Activated T-cell treated with anti-CD3 and anti-CD28 coated beads for 24 hours (primary cell): Measurements from ENCODE around the gene TEX44.
A peak's percentile ranks its signal among the peaks of the same experiment; 100 is the strongest.
"Not testable (repeated sequence)": the region's sequence is repeated elsewhere in the genome, so short reads cannot be mapped to it uniquely, and the experiment has no call there.

ENCODE experiments used
- DNase-seq: peaks from one replicate; pipeline ENCODE4 v3.0.0-alpha.2; 2020; ENCODE audit warnings: low read depth

TEX44 gene

GRCh38 chr2:231571661-231572191 is 20.9 kb upstream of the TEX44 start:
- no peak for DNase-seq

- no peak for DNase-seq
These were observed 19.6 kb upstream of the TEX44 start for GRCh38 chr2:231573096-231573495.

GRCh38 chr2:231573698-231574421 is 18.8 kb upstream of the TEX44 start:
- DNase-seq, result no peak

- no peak for DNase-seq
These were observed 16.9 kb upstream of the TEX44 start for GRCh38 chr2:231575612-231576256.

- DNase-seq, result no peak
These were observed 16.2 kb upstream of the TEX44 start for GRCh38 chr2:231576465-231576864.

- DNase-seq, result not testable (repeated sequence)
These were observed 14.0 kb upstream of the TEX44 start for GRCh38 chr2:231578655-231579054.

DNA sequence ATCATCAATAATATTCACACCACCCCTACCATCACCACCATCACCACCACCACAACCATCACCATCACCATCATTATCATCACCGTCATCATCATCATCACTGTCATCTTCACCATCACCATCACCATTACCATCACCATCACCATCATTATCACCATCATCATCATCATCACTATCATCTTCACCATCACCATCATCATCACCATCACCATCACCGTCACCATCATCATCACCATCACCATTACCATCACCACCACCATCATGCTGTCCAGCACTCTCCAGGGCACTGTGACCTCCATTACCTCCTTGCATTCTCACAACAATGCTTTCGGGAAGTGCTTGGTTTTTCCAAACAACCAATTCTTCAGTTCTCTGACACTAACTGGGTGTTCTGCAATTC is 13.1 kb upstream of the TEX44 start:
- DNase-seq, result no peak

- DNase-seq, result no peak
These were observed 11.3 kb upstream of the TEX44 start for GRCh38 chr2:231581328-231581727.

DNA sequence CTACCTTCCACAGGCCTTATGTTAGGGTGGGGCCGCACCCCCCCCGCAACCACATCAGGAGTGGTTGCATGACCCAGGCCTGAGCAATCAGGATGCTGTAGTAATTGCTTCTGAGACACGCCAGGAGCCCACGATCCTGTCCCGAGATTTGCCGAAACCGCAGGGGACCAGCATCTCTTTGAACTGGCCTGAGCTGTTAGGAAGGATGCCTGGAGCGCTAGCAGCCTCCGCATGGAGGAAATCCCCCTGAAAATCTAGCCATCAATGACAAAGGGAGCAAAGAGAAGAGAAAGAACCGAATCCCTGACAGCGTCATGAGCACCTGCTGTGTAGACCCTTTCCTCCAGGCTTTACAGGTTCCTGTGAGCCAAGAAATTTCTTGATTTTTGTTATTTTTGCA is 8.7 kb upstream of the TEX44 start:
- no peak for DNase-seq

DNA sequence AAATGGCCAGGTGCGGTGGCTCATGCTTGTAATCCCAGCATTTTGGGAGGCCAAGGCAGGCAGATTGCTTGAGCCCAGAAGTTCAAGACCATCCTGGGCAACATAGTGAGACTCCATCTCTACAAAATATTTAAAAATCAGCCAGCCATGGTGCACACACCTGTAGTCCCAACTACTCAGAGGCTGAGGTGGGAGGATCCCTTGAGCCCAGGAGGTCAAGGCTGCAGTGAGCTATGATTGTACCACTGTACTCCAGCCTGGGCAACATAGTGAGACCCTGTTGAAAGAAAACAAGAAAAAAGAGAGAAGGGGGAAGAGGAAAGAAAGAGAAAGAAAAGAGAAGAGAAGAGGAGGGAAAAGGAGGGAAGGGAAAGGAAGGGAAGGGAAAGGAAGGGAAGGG is 4.9 kb upstream of the TEX44 start:
- DNase-seq, result not testable (repeated sequence)

GRCh38 chr2:231589656-231590055 is 3.0 kb upstream of the TEX44 start:
- DNase-seq, result no peak

DNA sequence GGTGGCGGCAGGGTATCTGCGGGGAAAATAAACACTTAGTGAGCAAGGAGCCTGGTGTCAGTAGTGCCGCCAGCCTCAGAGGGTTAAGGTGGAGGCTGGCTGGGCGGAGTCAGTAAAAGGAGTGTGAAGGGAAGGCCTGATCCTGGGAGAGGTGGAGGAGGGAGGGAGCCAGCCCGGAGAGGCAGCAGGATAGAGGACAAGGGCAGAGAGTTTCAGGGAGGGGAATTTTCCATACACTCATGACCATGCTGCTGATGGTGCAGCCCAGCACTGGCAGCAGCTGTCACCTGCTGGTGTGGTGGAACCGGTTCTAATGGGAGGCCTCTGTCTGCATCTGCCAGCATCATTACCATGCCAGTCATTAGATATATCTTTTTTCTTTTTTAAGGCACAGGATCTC is 2.0 kb upstream of the TEX44 start:
- DNase-seq, result no peak

DNA sequence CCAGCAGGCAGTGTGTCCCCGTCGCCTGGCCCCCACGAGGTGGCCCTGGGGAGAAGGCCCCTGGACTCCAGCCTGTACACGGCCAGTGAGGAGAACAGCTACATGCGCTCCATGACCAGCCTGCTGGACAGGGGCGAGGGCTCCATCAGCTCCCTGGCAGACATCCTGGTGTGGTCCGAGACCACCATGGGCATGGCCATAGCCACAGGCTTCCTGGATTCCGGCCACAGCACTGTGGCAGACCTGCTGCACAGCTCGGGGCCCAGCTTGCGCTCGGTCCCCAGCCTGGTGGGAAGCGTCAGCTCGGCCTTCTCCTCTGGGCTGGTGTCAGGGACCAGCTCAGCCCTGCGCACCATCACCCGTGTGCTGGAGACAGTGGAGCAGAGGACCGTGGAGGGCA is 1.0 kb downstream of the TEX44 start:
- DNase-seq, result no peak

DNA sequence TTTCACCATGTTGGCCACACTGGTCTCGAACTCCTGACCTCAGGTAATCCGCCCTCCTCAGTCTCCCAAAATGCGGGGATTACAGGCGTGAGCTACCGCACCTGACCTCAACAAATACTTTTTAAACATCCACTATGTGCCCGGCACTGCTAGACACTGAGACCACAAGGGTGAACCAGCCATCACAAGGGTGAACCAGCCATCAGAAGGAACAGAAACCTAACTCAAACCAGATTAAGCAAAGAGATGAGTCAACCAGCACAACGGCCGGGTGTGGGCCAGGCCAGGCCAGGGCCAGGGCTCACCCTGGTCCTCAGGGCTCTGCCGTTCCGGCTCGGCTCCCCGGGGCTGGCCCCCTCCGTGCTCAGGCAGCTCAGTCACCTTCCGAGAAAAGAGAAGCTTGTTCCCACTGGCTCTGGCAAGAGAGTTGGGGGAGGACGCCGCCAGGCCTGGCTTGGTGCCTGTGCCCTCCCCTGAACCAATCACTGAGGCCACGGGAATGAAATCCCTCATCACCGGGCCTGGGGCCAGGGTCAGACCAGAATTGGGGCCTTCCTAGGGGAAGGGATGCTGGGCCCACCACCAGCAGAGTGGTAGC is 4.4 kb downstream of the TEX44 start:
- no peak for DNase-seq

- DNase-seq, result no peak
These were observed 5.0 kb downstream of the TEX44 start for GRCh38 chr2:231597627-231598026.

GRCh38 chr2:231600619-231601355 is 8.1 kb downstream of the TEX44 start:
- no peak for DNase-seq

GRCh38 chr2:231601356-231602229 is 8.9 kb downstream of the TEX44 start:
- peak; percentile 67 for DNase-seq

- DNase-seq, result no peak
These were observed 10.3 kb downstream of the TEX44 start for GRCh38 chr2:231602859-231603467.

GRCh38 chr2:231604101-231604684 is 11.5 kb downstream of the TEX44 start:
- DNase-seq, result peak; percentile 9
